Subcutaneous adipose tissue (tissue), 4 donors: ENCODE results near the gene FKBP5. TPM values are rescaled to one million over a fixed set of nuclear protein-coding genes. Genes with fewer than 3 reads are reported as not detected.

ENCODE experiments used
- CTCF ChIP-seq: fragments of 450-650 bp; IDR thresholded peaks from one replicate; pipeline ENCODE4 v1.5.1; 2016; ENCODE audit warnings: low read depth, mild to moderate bottlenecking, control low read depth, antibody characterized with exemption, moderate library complexity
- total RNA-seq, 4 donors: library from RNA; depleted of rRNA; stranded (reverse); fragments of >200 nt; gene quantifications; one replicate each; pipeline ENCODE4 v1.1.0, GENCODE V29; 2016

Gene FKBP5
- 100 to 1,000 TPM; 332 to 758 (median 703) TPM for total RNA-seq

- no peak for TF ChIP-seq CTCF
Measured at GRCh38 chr6:35688605-35689322, at the start of gene FKBP5. TSS of gene FKBP5 (minus strand) at chr6:35688915. CDS start at chr6:35642824, 46,091 bp downstream.

GRCh38 chr6:35737413-35738211, 48.9 kb upstream of the FKBP5 start:
- TF ChIP-seq CTCF, result no peak

- TF ChIP-seq CTCF, result no peak
Measured at GRCh38 chr6:35736982-35737412, 48.3 kb upstream of the FKBP5 start, which contains the start of gene ARMC12. TSS of gene ARMC12 (plus strand) at chr6:35737032. CDS start at chr6:35737109, 77 bp downstream.

GRCh38 chr6:35736253-35736894, 47.7 kb upstream of the FKBP5 start:
- TF ChIP-seq CTCF, result no peak

GRCh38 chr6:35735452-35735851, 46.7 kb upstream of the FKBP5 start:
- no peak for TF ChIP-seq CTCF

- no peak for TF ChIP-seq CTCF
Measured at GRCh38 chr6:35733633-35734032, 44.9 kb upstream of the FKBP5 start.
